HepG2 (cell line): Measurements from ENCODE around the gene CRY1. TPM values are rescaled to one million over a fixed set of nuclear protein-coding genes. Genes with fewer than 3 reads are reported as not detected.

ENCODE experiments used
- ADNP ChIP-seq: sonication (generic); formaldehyde crosslinking; IDR thresholded peaks from 2 replicates; pipeline ENCODE4 v1.4.0; 2020; ENCODE audit warnings: missing genetic modification reagents
- CAMTA2 ChIP-seq: sonication (generic); formaldehyde crosslinking; IDR thresholded peaks from 2 replicates; pipeline ENCODE4 v1.4.0; 2020; ENCODE audit warnings: mild to moderate bottlenecking, missing genetic modification reagents, borderline replicate concordance
- CREB1 ChIP-seq, 2 experiments: fragments of 450-650 bp in 1 of 2; IDR thresholded peaks; 2 replicates each; pipeline ENCODE4 v1.6.1; 2016 to 2017; ENCODE audit warnings: control low read depth in 1 of 2, mild to moderate bottlenecking in 1 of 2, missing compliant biosample characterization in 1 of 2, missing genetic modification characterization in 1 of 2
- ETV6 ChIP-seq: sonication (generic); formaldehyde crosslinking; conservative IDR thresholded peaks from 2 replicates; pipeline ENCODE4 v1.4.0; 2020; ENCODE audit warnings: missing genetic modification reagents
- GLI4 ChIP-seq: sonication (generic); formaldehyde crosslinking; IDR thresholded peaks from 2 replicates; pipeline ENCODE4 v1.5.1; 2020; ENCODE audit warnings: missing genetic modification reagents, mild to moderate bottlenecking, moderate library complexity, borderline replicate concordance
- MTA1 ChIP-seq: sonication (generic); formaldehyde crosslinking; IDR thresholded peaks from 2 replicates; pipeline ENCODE4 v1.4.0; 2020; ENCODE audit warnings: missing genetic modification reagents, mild to moderate bottlenecking, borderline replicate concordance
- NONO ChIP-seq, 2 experiments: fragments of 450-650 bp in 1 of 2; sonication (generic) in 1 of 2; formaldehyde crosslinking in 1 of 2; IDR thresholded peaks in 1 of 2; conservative IDR thresholded peaks in 1 of 2; 2 replicates each; pipeline versions ENCODE4 v1.6.1 to v1.8.0; 2017 to 2022; ENCODE audit warnings: mild to moderate bottlenecking in 1 of 2, missing genetic modification reagents in 1 of 2, moderate library complexity in 1 of 2
- NR1H2 ChIP-seq: sonication (generic); formaldehyde crosslinking; IDR thresholded peaks from 2 replicates; pipeline ENCODE4 v1.8.1; 2022; ENCODE audit warnings: low read depth, missing genetic modification reagents, borderline replicate concordance
- PAF1 ChIP-seq: IDR thresholded peaks from 2 replicates; pipeline ENCODE4 v1.6.1; 2016; ENCODE audit warnings: missing genetic modification reagents, missing compliant biosample characterization
- PATZ1 ChIP-seq: sonication (generic); formaldehyde crosslinking; IDR thresholded peaks from 2 replicates; pipeline ENCODE4 v1.4.0; 2020; ENCODE audit warnings: missing genetic modification reagents
- RELA ChIP-seq: sonication (generic); formaldehyde crosslinking; IDR thresholded peaks from 2 replicates; pipeline ENCODE4 v1.4.0; 2020; ENCODE audit warnings: missing genetic modification reagents
- SPEN ChIP-seq: sonication (generic); formaldehyde crosslinking; IDR thresholded peaks from 2 replicates; pipeline ENCODE4 v1.5.1; 2020; ENCODE audit warnings: low read depth, mild to moderate bottlenecking, missing genetic modification reagents
- SYNCRIP ChIP-seq: fragments of 200-400 bp; formaldehyde crosslinking; IDR thresholded peaks from 2 replicates; pipeline ENCODE4 v1.6.1; 2018; ENCODE audit warnings: mild to moderate bottlenecking, low read depth, low read length; ENCODE audit not compliant: insufficient read depth
- TSC22D2 ChIP-seq: sonication (generic); formaldehyde crosslinking; IDR thresholded peaks from 2 replicates; pipeline ENCODE4 v1.5.1; 2020; ENCODE audit warnings: missing genetic modification reagents, mild to moderate bottlenecking, borderline replicate concordance
- YEATS2 ChIP-seq: sonication (generic); formaldehyde crosslinking; IDR thresholded peaks from 2 replicates; pipeline ENCODE4 v1.4.0; 2020; ENCODE audit warnings: missing genetic modification reagents, borderline replicate concordance
- ZFP36L2 ChIP-seq: sonication (generic); formaldehyde crosslinking; IDR thresholded peaks from 2 replicates; pipeline ENCODE4 v1.4.0; 2020; ENCODE audit warnings: missing genetic modification reagents
- ZFY ChIP-seq: sonication (generic); formaldehyde crosslinking; IDR thresholded peaks from 2 replicates; pipeline ENCODE4 v1.4.0; 2020; ENCODE audit warnings: missing genetic modification reagents
- ZKSCAN1 ChIP-seq: fragments of 150-350 bp; IDR thresholded peaks from 2 replicates; pipeline ENCODE4 v1.6.1; 2014; ENCODE audit warnings: low read length
- ZNF230 ChIP-seq: sonication (generic); formaldehyde crosslinking; IDR thresholded peaks from 2 replicates; pipeline ENCODE4 v1.4.0; 2020; ENCODE audit warnings: mild to moderate bottlenecking, missing genetic modification reagents
- ZNF33B ChIP-seq: sonication (generic); formaldehyde crosslinking; IDR thresholded peaks from 2 replicates; pipeline ENCODE4 v1.5.1; 2020; ENCODE audit warnings: mild to moderate bottlenecking, missing genetic modification reagents
- ZNF660 ChIP-seq: sonication (generic); formaldehyde crosslinking; IDR thresholded peaks from 2 replicates; pipeline ENCODE4 v1.5.1; 2020; ENCODE audit warnings: mild to moderate bottlenecking, low read depth, missing genetic modification reagents, borderline replicate concordance
- polyA plus RNA-seq, 8 experiments: library from polyadenylated mRNA; depleted of rRNA in 3 of 8; stranded (reverse) in 7 of 8; unstranded in 1 of 8; fragments of >200 nt; fragmentation: Illumina TruSeq in 4 of 8; extraction: Trizol in 4 of 8; gene quantifications; 2 replicates each; pipeline versions ENCODE4 v1.2.1 to v1.2.3, GENCODE V29; 2011 to 2016; ENCODE audit warnings: low read depth in 4 of 8, missing spikeins in 1 of 8, mixed read lengths in 1 of 8; ENCODE audit not compliant: insufficient read depth in 1 of 8
- total RNA-seq, 5 experiments: library from RNA; depleted of rRNA; stranded (reverse); fragments of >200 nt; fragmentation: Illumina TruSeq; extraction: Trizol; gene quantifications; 2 replicates each; pipeline ENCODE4 v1.2.3, GENCODE V29; 2016; ENCODE audit warnings: low read depth in 1 of 5
- TF ChIP-seq, protein P1 (sequence below): sonication (generic); formaldehyde crosslinking; IDR thresholded peaks from 2 replicates; pipeline ENCODE4 v1.4.0; 2020; ENCODE audit warnings: mild to moderate bottlenecking, missing genetic modification reagents
- TF ChIP-seq, protein P2 (sequence below): sonication (generic); formaldehyde crosslinking; IDR thresholded peaks from 2 replicates; pipeline ENCODE4 v1.4.0; 2020; ENCODE audit warnings: missing genetic modification reagents

CRY1 gene
- total and polyA plus RNA-seq, 2 of the 13 experiments (the other 11 are each of a cell fraction or from before 2014, with no cell fraction given): 11.4 to 13.9 TPM

- TF ChIP-seq NR1H2 (no peak), YEATS2 (CRISPR knock-in tag) (no peak), ZNF33B (CRISPR knock-in tag) (no peak), ZNF230 (CRISPR knock-in tag) (no peak), TSC22D2 (CRISPR knock-in tag) (no peak), ZNF660 (CRISPR knock-in tag) (no peak), RELA (CRISPR knock-in tag) (no peak), ADNP (CRISPR knock-in tag) (no peak), GLI4 (CRISPR knock-in tag) (no peak), SYNCRIP (no peak), SPEN (CRISPR knock-in tag) (no peak), CREB1 (IDR thresholded peaks at IDR 0.05) (no peak), CREB1 (CRISPR knock-in tag; IDR thresholded peaks at IDR 0.05) (peak; percentile 29; the same call in 1 of the 2 replicates), MTA1 (CRISPR knock-in tag) (no peak), ZFY (peak; percentile 62), ZFP36L2 (CRISPR knock-in tag) (no peak), ETV6 (CRISPR knock-in tag) (no peak), PAF1 (no peak), CAMTA2 (CRISPR knock-in tag) (no peak), ZKSCAN1 (no peak), PATZ1 (CRISPR knock-in tag) (no peak), NONO (IDR thresholded peaks at IDR 0.05) (no peak), NONO (CRISPR knock-in tag; conservative IDR thresholded peaks at IDR 0.05) (no peak)
- TF ChIP-seq, protein P1, sequence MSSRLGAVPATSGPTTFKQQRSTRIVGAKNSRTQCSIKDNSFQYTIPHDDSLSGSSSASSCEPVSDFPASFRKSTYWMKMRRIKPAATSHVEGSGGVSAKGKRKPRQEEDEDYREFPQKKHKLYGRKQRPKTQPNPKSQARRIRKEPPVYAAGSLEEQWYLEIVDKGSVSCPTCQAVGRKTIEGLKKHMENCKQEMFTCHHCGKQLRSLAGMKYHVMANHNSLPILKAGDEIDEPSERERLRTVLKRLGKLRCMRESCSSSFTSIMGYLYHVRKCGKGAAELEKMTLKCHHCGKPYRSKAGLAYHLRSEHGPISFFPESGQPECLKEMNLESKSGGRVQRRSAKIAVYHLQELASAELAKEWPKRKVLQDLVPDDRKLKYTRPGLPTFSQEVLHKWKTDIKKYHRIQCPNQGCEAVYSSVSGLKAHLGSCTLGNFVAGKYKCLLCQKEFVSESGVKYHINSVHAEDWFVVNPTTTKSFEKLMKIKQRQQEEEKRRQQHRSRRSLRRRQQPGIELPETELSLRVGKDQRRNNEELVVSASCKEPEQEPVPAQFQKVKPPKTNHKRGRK (CRISPR knock-in tag): no peak
- TF ChIP-seq, protein P2, sequence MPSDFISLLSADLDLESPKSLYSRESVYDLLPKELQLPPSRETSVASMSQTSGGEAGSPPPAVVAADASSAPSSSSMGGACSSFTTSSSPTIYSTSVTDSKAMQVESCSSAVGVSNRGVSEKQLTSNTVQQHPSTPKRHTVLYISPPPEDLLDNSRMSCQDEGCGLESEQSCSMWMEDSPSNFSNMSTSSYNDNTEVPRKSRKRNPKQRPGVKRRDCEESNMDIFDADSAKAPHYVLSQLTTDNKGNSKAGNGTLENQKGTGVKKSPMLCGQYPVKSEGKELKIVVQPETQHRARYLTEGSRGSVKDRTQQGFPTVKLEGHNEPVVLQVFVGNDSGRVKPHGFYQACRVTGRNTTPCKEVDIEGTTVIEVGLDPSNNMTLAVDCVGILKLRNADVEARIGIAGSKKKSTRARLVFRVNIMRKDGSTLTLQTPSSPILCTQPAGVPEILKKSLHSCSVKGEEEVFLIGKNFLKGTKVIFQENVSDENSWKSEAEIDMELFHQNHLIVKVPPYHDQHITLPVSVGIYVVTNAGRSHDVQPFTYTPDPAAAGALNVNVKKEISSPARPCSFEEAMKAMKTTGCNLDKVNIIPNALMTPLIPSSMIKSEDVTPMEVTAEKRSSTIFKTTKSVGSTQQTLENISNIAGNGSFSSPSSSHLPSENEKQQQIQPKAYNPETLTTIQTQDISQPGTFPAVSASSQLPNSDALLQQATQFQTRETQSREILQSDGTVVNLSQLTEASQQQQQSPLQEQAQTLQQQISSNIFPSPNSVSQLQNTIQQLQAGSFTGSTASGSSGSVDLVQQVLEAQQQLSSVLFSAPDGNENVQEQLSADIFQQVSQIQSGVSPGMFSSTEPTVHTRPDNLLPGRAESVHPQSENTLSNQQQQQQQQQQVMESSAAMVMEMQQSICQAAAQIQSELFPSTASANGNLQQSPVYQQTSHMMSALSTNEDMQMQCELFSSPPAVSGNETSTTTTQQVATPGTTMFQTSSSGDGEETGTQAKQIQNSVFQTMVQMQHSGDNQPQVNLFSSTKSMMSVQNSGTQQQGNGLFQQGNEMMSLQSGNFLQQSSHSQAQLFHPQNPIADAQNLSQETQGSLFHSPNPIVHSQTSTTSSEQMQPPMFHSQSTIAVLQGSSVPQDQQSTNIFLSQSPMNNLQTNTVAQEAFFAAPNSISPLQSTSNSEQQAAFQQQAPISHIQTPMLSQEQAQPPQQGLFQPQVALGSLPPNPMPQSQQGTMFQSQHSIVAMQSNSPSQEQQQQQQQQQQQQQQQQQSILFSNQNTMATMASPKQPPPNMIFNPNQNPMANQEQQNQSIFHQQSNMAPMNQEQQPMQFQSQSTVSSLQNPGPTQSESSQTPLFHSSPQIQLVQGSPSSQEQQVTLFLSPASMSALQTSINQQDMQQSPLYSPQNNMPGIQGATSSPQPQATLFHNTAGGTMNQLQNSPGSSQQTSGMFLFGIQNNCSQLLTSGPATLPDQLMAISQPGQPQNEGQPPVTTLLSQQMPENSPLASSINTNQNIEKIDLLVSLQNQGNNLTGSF (CRISPR knock-in tag): no peak
Measured at GRCh38 chr12:106974511-106974910, 118.8 kb downstream of the CRY1 start (continued).
